ENCODE measurements around the gene PLK4. TPM values are rescaled to one million over a fixed set of nuclear protein-coding genes. Genes with fewer than 3 reads are reported as not detected.
"Not testable (repeated sequence)": the region's sequence is repeated elsewhere in the genome, so short reads cannot be mapped to it uniquely, and the experiment has no call there.

Gene PLK4
- total and polyA plus RNA-seq, 2 donors: 3.0 to 33.2 TPM

GRCh38 chr4:127888559-127888958, 7.9 kb downstream of the PLK4 start:
- Histone ChIP-seq H3K27me3 (ENCODE audit: control insufficient read depth in 2 of 2, insufficient read depth in 1 of 2, low read length in 1 of 2) (no peaks in the 10 kb centered on the region), H3K36me3 (ENCODE audit: control insufficient read depth in 2 of 2, insufficient read depth in 2 of 2, low read length in 1 of 2) (peaks cover under 1 to 40% of the 10 kb centered on the region in 2 donors), H3K9me3 (ENCODE audit: control insufficient read depth in 2 of 2, insufficient read depth in 1 of 2, low read length in 1 of 2) (no peaks in the 10 kb centered on the region), H3K4me3 (ENCODE audit: low read length in 2 of 2) (no peak overlapping the region), H3K4me1 (ENCODE audit: control insufficient read depth in 2 of 2, insufficient read depth in 2 of 2, low read length in 2 of 2) (no peaks in the 10 kb centered on the region), H3K27ac (ENCODE audit: low read depth in 1 of 2, low read length in 1 of 2) (no peak overlapping the region)
- no peak for DNase-seq (ENCODE audit: low read depth in 6 of 9, low spot score in 9 of 9)
- 97% methylated on average over 1 of the region's 1 CpG for WGBS

DNA sequence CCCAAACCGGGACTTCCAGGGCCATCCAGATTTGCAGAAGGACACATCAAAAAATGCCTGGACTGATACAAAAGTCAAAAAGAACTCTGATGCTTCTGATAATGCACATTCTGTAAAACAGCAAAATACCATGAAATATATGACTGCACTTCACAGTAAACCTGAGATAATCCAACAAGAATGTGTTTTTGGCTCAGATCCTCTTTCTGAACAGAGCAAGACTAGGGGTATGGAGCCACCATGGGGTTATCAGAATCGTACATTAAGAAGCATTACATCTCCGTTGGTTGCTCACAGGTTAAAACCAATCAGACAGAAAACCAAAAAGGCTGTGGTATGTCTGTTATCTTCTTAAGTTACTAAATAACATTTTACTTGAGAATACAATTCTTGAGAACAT, 9.2 kb downstream of the PLK4 start:
- whole genome bisulfite sequencing: 97% methylated on average over 3 of the region's 3 CpGs
- peaks cover 3 to 45% of the 10 kb centered on the region in 2 donors for H3K36me3 ChIP-seq (ENCODE audit: control insufficient read depth in 2 of 2, insufficient read depth in 2 of 2, low read length in 1 of 2)
- H3K4me3 ChIP-seq (ENCODE audit: low read length in 2 of 2): no peak overlapping the region
- no peak overlapping the region for H3K27ac ChIP-seq (ENCODE audit: low read depth in 1 of 2, low read length in 1 of 2)
- H3K27me3 ChIP-seq (ENCODE audit: control insufficient read depth in 2 of 2, insufficient read depth in 1 of 2, low read length in 1 of 2): no peaks in the 10 kb centered on the region
- H3K4me1 ChIP-seq (ENCODE audit: control insufficient read depth in 2 of 2, insufficient read depth in 2 of 2, low read length in 2 of 2): no peaks in the 10 kb centered on the region
- no peaks in the 10 kb centered on the region for H3K9me3 ChIP-seq (ENCODE audit: control insufficient read depth in 2 of 2, insufficient read depth in 1 of 2, low read length in 1 of 2)
- DNase-seq (ENCODE audit: low read depth in 6 of 9, low spot score in 9 of 9): no peak

- Histone ChIP-seq H3K27ac (ENCODE audit: low read depth in 1 of 2, low read length in 1 of 2) (no peak overlapping the region), H3K4me1 (ENCODE audit: control insufficient read depth in 2 of 2, insufficient read depth in 2 of 2, low read length in 2 of 2) (no peaks in the 10 kb centered on the region), H3K27me3 (ENCODE audit: control insufficient read depth in 2 of 2, insufficient read depth in 1 of 2, low read length in 1 of 2) (no peaks in the 10 kb centered on the region), H3K9me3 (ENCODE audit: control insufficient read depth in 2 of 2, insufficient read depth in 1 of 2, low read length in 1 of 2) (no peaks in the 10 kb centered on the region), H3K4me3 (ENCODE audit: low read length in 2 of 2) (no peak overlapping the region), H3K36me3 (ENCODE audit: control insufficient read depth in 2 of 2, insufficient read depth in 2 of 2, low read length in 1 of 2) (peaks cover 3 to 41% of the 10 kb centered on the region in 2 donors)
- WGBS: 94% methylated on average over 1 of the region's 1 CpG
- no peak for DNase-seq (ENCODE audit: low read depth in 6 of 9, low spot score in 9 of 9)
These were observed 15.4 kb downstream of the PLK4 start for GRCh38 chr4:127896069-127896468.

GRCh38 chr4:127896528-127896927, 15.8 kb downstream of the PLK4 start:
- DNase-seq (ENCODE audit: low read depth in 6 of 9, low spot score in 9 of 9): no peak
- Histone ChIP-seq H3K27me3 (ENCODE audit: control insufficient read depth in 2 of 2, insufficient read depth in 1 of 2, low read length in 1 of 2) (no peaks in the 10 kb centered on the region), H3K36me3 (ENCODE audit: control insufficient read depth in 2 of 2, insufficient read depth in 2 of 2, low read length in 1 of 2) (peaks cover 3 to 41% of the 10 kb centered on the region in 2 donors), H3K4me1 (ENCODE audit: control insufficient read depth in 2 of 2, insufficient read depth in 2 of 2, low read length in 2 of 2) (no peaks in the 10 kb centered on the region), H3K4me3 (ENCODE audit: low read length in 2 of 2) (no peak overlapping the region), H3K27ac (ENCODE audit: low read depth in 1 of 2, low read length in 1 of 2) (no peak overlapping the region), H3K9me3 (ENCODE audit: control insufficient read depth in 2 of 2, insufficient read depth in 1 of 2, low read length in 1 of 2) (no peaks in the 10 kb centered on the region)
- 97% methylated on average over 1 of the region's 1 CpG for WGBS

- not testable (repeated sequence) for H3K27me3 ChIP-seq (ENCODE audit: control insufficient read depth in 2 of 2, insufficient read depth in 1 of 2, low read length in 1 of 2); DNase-seq (ENCODE audit: low read depth in 6 of 9, low spot score in 9 of 9); H3K27ac ChIP-seq (ENCODE audit: low read depth in 1 of 2, low read length in 1 of 2); H3K4me3 ChIP-seq (ENCODE audit: low read length in 2 of 2); H3K9me3 ChIP-seq (ENCODE audit: control insufficient read depth in 2 of 2, insufficient read depth in 1 of 2, low read length in 1 of 2); H3K4me1 ChIP-seq (ENCODE audit: control insufficient read depth in 2 of 2, insufficient read depth in 2 of 2, low read length in 2 of 2)
- H3K36me3 ChIP-seq (ENCODE audit: control insufficient read depth in 2 of 2, insufficient read depth in 2 of 2, low read length in 1 of 2): peaks cover 0 to 32% of the 10 kb centered on the region in 2 donors
- WGBS: 99% methylated on average over 4 of the region's 4 CpGs
These were observed 19.0 kb downstream of the PLK4 start for GRCh38 chr4:127899682-127900081.

DNA sequence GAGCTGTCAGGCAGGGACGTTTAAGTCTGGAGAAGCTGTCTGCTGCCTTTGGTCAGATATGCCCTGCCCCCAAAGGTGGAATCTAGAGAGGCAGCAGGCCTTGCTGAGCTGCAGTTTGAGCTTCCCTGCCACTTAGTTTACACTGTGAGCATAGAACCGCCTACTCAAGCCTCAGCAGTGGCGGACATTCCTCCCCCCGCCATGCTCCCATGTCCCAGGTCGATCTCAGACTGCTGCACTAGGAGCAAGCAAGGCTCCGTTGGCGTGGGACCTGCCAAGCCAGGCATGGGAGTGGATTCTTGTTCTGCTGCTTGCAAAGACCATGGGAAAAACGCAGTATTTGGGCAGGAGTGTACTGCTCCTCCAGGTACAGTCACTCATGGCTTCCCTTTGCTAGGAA, 24.3 kb downstream of the PLK4 start:
- Histone ChIP-seq H3K36me3 (ENCODE audit: control insufficient read depth in 2 of 2, insufficient read depth in 2 of 2, low read length in 1 of 2) (no peaks in the 10 kb centered on the region), H3K4me1 (ENCODE audit: control insufficient read depth in 2 of 2, insufficient read depth in 2 of 2, low read length in 2 of 2) (no peaks in the 10 kb centered on the region), H3K4me3 (ENCODE audit: low read length in 2 of 2) (no peak overlapping the region), H3K27me3 (ENCODE audit: control insufficient read depth in 2 of 2, insufficient read depth in 1 of 2, low read length in 1 of 2) (no peaks in the 10 kb centered on the region), H3K27ac (ENCODE audit: low read depth in 1 of 2, low read length in 1 of 2) (no peak overlapping the region), H3K9me3 (ENCODE audit: control insufficient read depth in 2 of 2, insufficient read depth in 1 of 2, low read length in 1 of 2) (peaks cover 0 to 4% of the 10 kb centered on the region in 2 donors)
- no peak for DNase-seq (ENCODE audit: low read depth in 6 of 9, low spot score in 9 of 9)
- 93% methylated on average over 8 of the region's 8 CpGs for WGBS

DNA sequence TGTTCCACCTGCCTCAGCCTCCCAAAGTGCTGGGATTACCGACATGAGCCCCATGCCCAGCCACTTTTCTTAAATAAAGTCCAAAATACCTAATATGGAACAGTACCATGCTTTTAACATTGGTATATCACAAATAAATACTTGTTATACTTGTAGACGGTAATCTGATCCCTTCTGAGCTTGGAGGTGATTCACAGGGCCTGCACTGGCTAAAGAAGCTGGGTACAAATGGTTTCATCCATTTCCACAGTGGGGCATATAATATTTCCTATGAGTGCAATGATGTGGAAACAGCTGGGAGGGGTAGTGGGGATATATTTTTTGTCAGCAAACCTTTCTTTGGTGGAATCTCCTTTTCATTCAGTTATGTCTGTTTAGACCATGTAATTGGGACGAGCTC, 35.8 kb downstream of the PLK4 start:
- no peak overlapping the region for H3K27ac ChIP-seq (ENCODE audit: low read depth in 1 of 2, low read length in 1 of 2)
- no peaks in the 10 kb centered on the region for H3K4me1 ChIP-seq (ENCODE audit: control insufficient read depth in 2 of 2, insufficient read depth in 2 of 2, low read length in 2 of 2)
- peaks cover 10 to 22% of the 10 kb centered on the region in 2 donors for H3K36me3 ChIP-seq (ENCODE audit: control insufficient read depth in 2 of 2, insufficient read depth in 2 of 2, low read length in 1 of 2)
- 97% methylated on average over 3 of the region's 3 CpGs for WGBS
- no peaks in the 10 kb centered on the region for H3K27me3 ChIP-seq (ENCODE audit: control insufficient read depth in 2 of 2, insufficient read depth in 1 of 2, low read length in 1 of 2)
- DNase-seq (ENCODE audit: low read depth in 6 of 9, low spot score in 9 of 9): no peak
- H3K4me3 ChIP-seq (ENCODE audit: low read length in 2 of 2): no peak overlapping the region
- H3K9me3 ChIP-seq (ENCODE audit: control insufficient read depth in 2 of 2, insufficient read depth in 1 of 2, low read length in 1 of 2): no peaks in the 10 kb centered on the region

DNA sequence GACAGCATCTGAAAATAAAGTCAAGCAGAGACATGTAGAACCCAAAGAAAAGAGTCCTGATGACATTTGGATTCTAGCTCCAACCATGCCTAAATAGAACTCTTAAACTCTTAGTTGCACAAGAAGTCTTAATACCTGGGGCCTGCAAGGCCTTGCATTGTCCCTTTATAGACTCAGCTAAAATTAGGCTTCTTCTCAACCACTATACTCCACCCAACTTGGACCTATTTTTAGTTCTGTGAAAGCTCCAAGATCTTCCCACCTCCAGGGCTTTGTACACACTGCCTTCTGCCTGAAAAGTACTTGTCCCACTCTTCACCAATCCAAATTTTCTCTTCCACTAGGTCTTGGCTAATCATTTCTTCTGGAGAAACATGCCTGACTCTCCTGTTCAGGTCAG, 36.5 kb downstream of the PLK4 start:
- peaks cover 10 to 25% of the 10 kb centered on the region in 2 donors for H3K36me3 ChIP-seq (ENCODE audit: control insufficient read depth in 2 of 2, insufficient read depth in 2 of 2, low read length in 1 of 2)
- H3K9me3 ChIP-seq (ENCODE audit: control insufficient read depth in 2 of 2, insufficient read depth in 1 of 2, low read length in 1 of 2): no peaks in the 10 kb centered on the region

DNA sequence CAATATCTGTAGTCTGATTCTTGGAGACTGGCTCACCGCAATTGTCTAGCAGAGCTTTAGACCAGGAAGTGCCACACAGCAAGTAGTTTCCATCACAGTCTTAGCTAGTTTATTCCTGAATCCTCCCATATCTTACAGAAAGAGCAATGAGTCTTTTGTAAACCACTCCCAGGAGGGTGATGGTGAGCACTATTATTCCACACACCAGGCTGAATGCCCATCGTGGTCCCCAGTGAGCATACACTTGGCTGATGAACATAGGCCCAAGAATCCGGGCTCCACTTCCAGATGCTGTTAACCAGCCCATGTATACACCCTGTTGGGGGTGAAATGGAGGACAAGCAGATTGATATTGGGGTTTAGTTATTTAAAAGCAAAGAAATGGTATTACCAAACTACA, 39.8 kb downstream of the PLK4 start:
- H3K4me1 ChIP-seq (ENCODE audit: control insufficient read depth in 2 of 2, insufficient read depth in 2 of 2, low read length in 2 of 2): no peaks in the 10 kb centered on the region
- no peak for DNase-seq (ENCODE audit: low read depth in 6 of 9, low spot score in 9 of 9)
- no peaks in the 10 kb centered on the region for H3K9me3 ChIP-seq (ENCODE audit: control insufficient read depth in 2 of 2, insufficient read depth in 1 of 2, low read length in 1 of 2)
- no peaks in the 10 kb centered on the region for H3K27me3 ChIP-seq (ENCODE audit: control insufficient read depth in 2 of 2, insufficient read depth in 1 of 2, low read length in 1 of 2)
- no peak overlapping the region for H3K4me3 ChIP-seq (ENCODE audit: low read length in 2 of 2)
- H3K27ac ChIP-seq (ENCODE audit: low read depth in 1 of 2, low read length in 1 of 2): no peak overlapping the region
- peaks cover 10 to 27% of the 10 kb centered on the region in 2 donors for H3K36me3 ChIP-seq (ENCODE audit: control insufficient read depth in 2 of 2, insufficient read depth in 2 of 2, low read length in 1 of 2)
- WGBS: 98% methylated on average over 3 of the region's 3 CpGs

More for the DNA sequence above, 36.5 kb downstream of the PLK4 start:
- Histone ChIP-seq H3K27me3 (ENCODE audit: control insufficient read depth in 2 of 2, insufficient read depth in 1 of 2, low read length in 1 of 2) (no peaks in the 10 kb centered on the region), H3K4me1 (ENCODE audit: control insufficient read depth in 2 of 2, insufficient read depth in 2 of 2, low read length in 2 of 2) (no peaks in the 10 kb centered on the region), H3K27ac (ENCODE audit: low read depth in 1 of 2, low read length in 1 of 2) (no peak overlapping the region), H3K4me3 (ENCODE audit: low read length in 2 of 2) (no peak overlapping the region)
- no peak for DNase-seq (ENCODE audit: low read depth in 6 of 9, low spot score in 9 of 9)

DNA sequence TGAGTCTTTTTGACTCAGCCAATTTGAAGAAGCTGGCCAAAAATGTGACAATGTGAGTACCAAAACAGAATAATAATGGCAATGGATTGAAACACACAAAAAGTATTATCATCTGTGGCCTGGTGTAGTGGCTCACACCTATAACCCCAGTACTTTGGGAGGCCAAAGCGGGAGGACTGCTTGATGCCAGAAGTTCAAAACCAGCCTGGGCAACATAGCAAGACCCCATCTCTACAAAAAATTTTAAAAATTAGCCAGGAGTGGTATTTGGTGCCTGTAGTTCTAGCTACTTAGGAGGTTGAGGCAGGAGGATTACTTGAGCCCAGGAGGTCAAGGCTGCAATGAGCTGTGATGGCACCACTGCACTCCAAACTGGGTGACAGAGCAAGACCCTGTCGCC, 41.5 kb downstream of the PLK4 start:
- no peaks in the 10 kb centered on the region for H3K4me1 ChIP-seq (ENCODE audit: control insufficient read depth in 2 of 2, insufficient read depth in 2 of 2, low read length in 2 of 2)
- DNase-seq (ENCODE audit: low read depth in 6 of 9, low spot score in 9 of 9): no peak
- H3K27ac ChIP-seq (ENCODE audit: low read depth in 1 of 2, low read length in 1 of 2): no peak overlapping the region
- H3K27me3 ChIP-seq (ENCODE audit: control insufficient read depth in 2 of 2, insufficient read depth in 1 of 2, low read length in 1 of 2): no peaks in the 10 kb centered on the region
- no peaks in the 10 kb centered on the region for H3K9me3 ChIP-seq (ENCODE audit: control insufficient read depth in 2 of 2, insufficient read depth in 1 of 2, low read length in 1 of 2)
- no peak overlapping the region for H3K4me3 ChIP-seq (ENCODE audit: low read length in 2 of 2)
- peaks cover 11 to 33% of the 10 kb centered on the region in 2 donors for H3K36me3 ChIP-seq (ENCODE audit: control insufficient read depth in 2 of 2, insufficient read depth in 2 of 2, low read length in 1 of 2)
- WGBS: 100% methylated on average over 2 of the region's 2 CpGs
